Measurements from ENCODE around the gene ATF6B. TPM values are rescaled to one million over a fixed set of nuclear protein-coding genes. Genes with fewer than 3 reads are reported as not detected.

Gene ATF6B
- total RNA-seq, 3 donors from 2014 or later, result 37.0 to 44.8 (median 43.6) TPM

GRCh38 chr6:32137454-32137853 lies 9.4 kb upstream of the ATF6B start:
- Histone ChIP-seq H3K27me3 (no peaks in the 10 kb centered on the region), H3K27ac (no peak overlapping the region), H3K36me3 (no peaks in the 10 kb centered on the region), H3K4me1 (no peaks in the 10 kb centered on the region), H3K9me3 (no peaks in the 10 kb centered on the region), H3K4me3 (no peak overlapping the region)
- DNase-seq (ENCODE audit: low spot score in 2 of 2), result no peak
- TF ChIP-seq POLR2AphosphoS5 (IDR thresholded peaks at IDR 0.05), result no peak
- TF ChIP-seq POLR2A (IDR thresholded peaks at IDR 0.05), result no peak
- no peak for TF ChIP-seq CTCF (IDR thresholded peaks at IDR 0.05)
- intact Hi-C loops (cut with DNase I; ENCODE audit: low total_unique reads), result no loop called here

- Histone ChIP-seq H3K4me3 (no peak overlapping the region), H3K4me1 (peaks cover under 1 to 7% of the 10 kb centered on the region in 2 donors), H3K27ac (no peak overlapping the region), H3K27me3 (no peaks in the 10 kb centered on the region), H3K9me3 (no peaks in the 10 kb centered on the region), H3K36me3 (no peaks in the 10 kb centered on the region)
- intact Hi-C loops (cut with DNase I; ENCODE audit: low total_unique reads), result no loop called here
- DNase-seq (ENCODE audit: low spot score in 2 of 2), result no peak
- TF ChIP-seq POLR2AphosphoS5 (IDR thresholded peaks at IDR 0.05), result no peak
- TF ChIP-seq POLR2A (IDR thresholded peaks at IDR 0.05), result no peak
- TF ChIP-seq CTCF (IDR thresholded peaks at IDR 0.05), result no peak
Observed at GRCh38 chr6:32133786-32134185, 5.7 kb upstream of the ATF6B start.

- DNase-seq (ENCODE audit: low spot score in 2 of 2), result no peak
- intact Hi-C loops (cut with DNase I; ENCODE audit: low total_unique reads), result no loop called here
- Histone ChIP-seq H3K9me3 (no peaks in the 10 kb centered on the region), H3K27ac (no peak overlapping the region), H3K36me3 (no peaks in the 10 kb centered on the region), H3K4me1 (peaks cover 7 to 14% of the 10 kb centered on the region in 2 donors), H3K4me3 (no peak overlapping the region), H3K27me3 (no peaks in the 10 kb centered on the region)
- TF ChIP-seq POLR2AphosphoS5 (IDR thresholded peaks at IDR 0.05), result no peak
- no peak for TF ChIP-seq CTCF (IDR thresholded peaks at IDR 0.05)
- TF ChIP-seq POLR2A (IDR thresholded peaks at IDR 0.05), result no peak
Observed at GRCh38 chr6:32132110-32132509, 4.1 kb upstream of the ATF6B start.

GRCh38 chr6:32131439-32131948 lies 3.4 kb upstream of the ATF6B start:
- Histone ChIP-seq H3K4me1 (peaks cover 7 to 20% of the 10 kb centered on the region in 2 donors), H3K9me3 (no peaks in the 10 kb centered on the region), H3K27ac (no peak overlapping the region), H3K36me3 (no peaks in the 10 kb centered on the region), H3K4me3 (no peak overlapping the region), H3K27me3 (no peaks in the 10 kb centered on the region)
- intact Hi-C loops (cut with DNase I; ENCODE audit: low total_unique reads), result no loop called here
- DNase-seq (ENCODE audit: low spot score in 2 of 2), result no peak
- TF ChIP-seq CTCF (IDR thresholded peaks at IDR 0.05) (no peak), POLR2AphosphoS5 (IDR thresholded peaks at IDR 0.05) (no peak), POLR2A (IDR thresholded peaks at IDR 0.05) (no peak)

- intact Hi-C loops (cut with DNase I; ENCODE audit: low total_unique reads), result no loop called here
- Histone ChIP-seq H3K27ac (peak overlapping the region; percentile 93), H3K4me1 (peaks cover 7 to 21% of the 10 kb centered on the region in 2 donors), H3K27me3 (no peaks in the 10 kb centered on the region), H3K9me3 (no peaks in the 10 kb centered on the region), H3K4me3 (peak overlapping the region; percentile 61 to 95 (median 90)), H3K36me3 (peaks cover under 1% of the 10 kb centered on the region)
- no peak for DNase-seq (ENCODE audit: low spot score in 2 of 2)
- TF ChIP-seq CTCF (IDR thresholded peaks at IDR 0.05) (no peak), POLR2AphosphoS5 (IDR thresholded peaks at IDR 0.05) (peak in 1 of 3 donors; percentile 65), POLR2A (IDR thresholded peaks at IDR 0.05) (no peak)
Observed at GRCh38 chr6:32129297-32130088, 1.4 kb upstream of the ATF6B start.

Measured in breast epithelium (tissue), 4 donors.